SJSA1 (cell line): Measurements from ENCODE around the gene TBC1D22A. TPM values are rescaled to one million over a fixed set of nuclear protein-coding genes. Genes with fewer than 3 reads are reported as not detected.
"Not testable (repeated sequence)": the region's sequence is repeated elsewhere in the genome, so short reads cannot be mapped to it uniquely, and the experiment has no call there.

Experiments used
- DNase-seq, 2 experiments: peaks; one replicate each; pipeline ENCODE4 v3.0.0-alpha.2; 2015 to 2020; ENCODE audit warnings: low spot score in 2 of 2, low read depth in 1 of 2
- H3K27ac ChIP-seq: fragments of 250-450 bp; sonication (Bioruptor Pico); 2 replicates; pipeline ENCODE4 v1.5.1; 2020; ENCODE audit warnings: mild to moderate bottlenecking, moderate library complexity
- H3K27me3 ChIP-seq: fragments of 250-450 bp; sonication (Bioruptor Pico); replicated peaks from 2 replicates; pipeline ENCODE4 v1.5.1; 2020; ENCODE audit warnings: mild to moderate bottlenecking, moderate library complexity
- H3K36me3 ChIP-seq: fragments of 250-450 bp; sonication (Bioruptor Pico); 2 replicates; pipeline ENCODE4 v1.5.1; 2020; ENCODE audit warnings: mild to moderate bottlenecking
- H3K4me1 ChIP-seq: fragments of 250-450 bp; sonication (Bioruptor Pico); replicated peaks from 2 replicates; pipeline ENCODE4 v1.6.1; 2021; ENCODE audit warnings: mild to moderate bottlenecking
- H3K4me3 ChIP-seq: fragments of 250-450 bp; sonication (Bioruptor Pico); 2 replicates; pipeline ENCODE4 v1.5.1; 2020; ENCODE audit warnings: mild to moderate bottlenecking
- H3K9me3 ChIP-seq: fragments of 250-450 bp; sonication (Bioruptor Pico); replicated peaks from 2 replicates; pipeline ENCODE4 v1.5.1; 2020; ENCODE audit warnings: mild to moderate bottlenecking
- total RNA-seq: library from RNA; depleted of rRNA; stranded (reverse); fragments of >200 nt; shearing (Covaris generic); gene quantifications from 2 replicates; pipeline ENCODE4 v1.2.3, GENCODE V29; 2014

Gene TBC1D22A
- total RNA-seq, 1 experiment from 2014 or later, result 10.5 TPM

GRCh38 chr22:47047321-47048122 is 285.1 kb downstream of the TBC1D22A start:
- Histone ChIP-seq H3K4me3 (no peak overlapping the region), H3K27me3 (no peaks in the 10 kb centered on the region), H3K9me3 (no peaks in the 10 kb centered on the region), H3K36me3 (no peaks in the 10 kb centered on the region), H3K4me1 (no peaks in the 10 kb centered on the region), H3K27ac (no peak overlapping the region)
- no peak for DNase-seq

DNA sequence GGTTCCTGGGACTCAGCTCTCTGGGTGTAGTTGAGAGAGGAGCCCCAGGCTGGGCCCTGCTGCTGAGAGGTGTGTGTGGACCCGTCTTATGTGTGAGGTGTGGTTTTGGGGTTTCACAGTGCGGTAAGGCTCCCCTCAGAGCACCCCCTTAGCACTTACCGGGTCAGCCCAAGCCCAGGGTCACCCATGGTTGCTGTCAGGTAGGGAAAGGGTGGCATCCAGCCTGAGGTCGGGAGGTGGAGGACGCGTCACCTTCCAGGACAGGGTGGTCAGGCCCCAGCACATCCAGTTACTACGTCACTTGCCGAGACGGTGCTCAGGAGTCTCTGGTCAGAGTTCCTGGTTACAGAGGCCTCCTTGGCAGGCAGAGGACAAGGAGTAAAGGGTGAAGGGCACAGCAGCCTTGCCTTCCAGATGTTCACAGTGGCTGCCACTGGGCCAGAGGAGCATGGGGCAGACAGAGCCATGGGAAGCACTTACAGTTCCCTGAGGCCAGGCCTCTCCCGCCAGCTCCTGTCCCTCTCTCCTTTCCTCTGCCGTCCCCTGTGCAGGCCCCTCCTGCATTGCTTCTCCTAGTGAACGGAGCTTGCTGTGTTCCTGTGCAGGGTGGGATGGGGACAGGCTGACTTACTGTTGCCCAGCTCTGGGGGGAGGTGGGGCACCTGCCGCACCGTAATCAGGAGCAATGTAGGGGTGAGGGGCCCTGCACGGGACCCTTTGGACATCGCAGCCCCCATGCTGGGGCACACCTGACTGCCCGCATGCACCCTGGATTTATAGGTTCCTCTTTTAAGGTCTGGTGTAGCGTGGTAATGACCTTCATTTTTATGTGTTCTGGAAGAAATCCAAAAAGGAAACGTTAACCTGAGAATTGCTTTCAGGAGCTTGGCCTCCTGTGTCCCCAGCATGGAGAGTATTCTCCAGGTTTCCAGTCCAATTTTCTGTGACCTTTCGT is 285.9 kb downstream of the TBC1D22A start:
- DNase-seq, result no peak
- Histone ChIP-seq H3K9me3 (no peaks in the 10 kb centered on the region), H3K27ac (no peak overlapping the region), H3K36me3 (no peaks in the 10 kb centered on the region), H3K4me3 (no peak overlapping the region), H3K27me3 (no peaks in the 10 kb centered on the region), H3K4me1 (no peaks in the 10 kb centered on the region)

DNA sequence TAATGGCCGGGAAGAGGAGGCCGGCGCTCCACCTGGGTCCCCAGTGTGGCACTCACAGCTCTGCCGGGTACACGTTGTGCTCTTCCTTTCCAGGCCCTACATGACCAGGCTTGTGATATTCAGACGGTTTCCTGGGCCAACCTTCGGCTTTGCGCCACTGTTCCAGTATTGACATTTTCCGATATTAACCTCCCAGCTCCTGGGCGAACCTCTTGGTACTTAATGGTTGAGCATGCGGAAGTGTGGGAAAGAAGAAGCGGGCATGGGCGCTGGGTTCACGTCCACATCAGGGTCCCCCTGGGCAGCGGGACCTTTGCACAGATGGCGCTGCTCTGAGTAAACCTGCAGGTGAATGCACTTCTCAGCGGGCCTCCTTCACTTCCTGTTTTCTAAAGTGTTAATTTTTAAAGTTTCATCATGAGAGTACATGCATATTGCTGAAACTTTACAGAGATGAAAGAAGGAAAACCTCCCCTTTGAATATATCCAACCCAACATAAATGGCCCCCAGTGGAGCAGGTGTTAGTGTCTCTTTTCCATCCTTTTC is 286.7 kb downstream of the TBC1D22A start:
- Histone ChIP-seq H3K4me1 (no peaks in the 10 kb centered on the region), H3K27ac (no peak overlapping the region), H3K4me3 (no peak overlapping the region), H3K27me3 (no peaks in the 10 kb centered on the region), H3K36me3 (no peaks in the 10 kb centered on the region), H3K9me3 (no peaks in the 10 kb centered on the region)
- no peak for DNase-seq

GRCh38 chr22:47049736-47050400 is 287.4 kb downstream of the TBC1D22A start:
- not testable (repeated sequence) for H3K4me1 ChIP-seq, H3K4me3 ChIP-seq, H3K9me3 ChIP-seq, H3K36me3 ChIP-seq, H3K27ac ChIP-seq, DNase-seq, H3K27me3 ChIP-seq

DNA sequence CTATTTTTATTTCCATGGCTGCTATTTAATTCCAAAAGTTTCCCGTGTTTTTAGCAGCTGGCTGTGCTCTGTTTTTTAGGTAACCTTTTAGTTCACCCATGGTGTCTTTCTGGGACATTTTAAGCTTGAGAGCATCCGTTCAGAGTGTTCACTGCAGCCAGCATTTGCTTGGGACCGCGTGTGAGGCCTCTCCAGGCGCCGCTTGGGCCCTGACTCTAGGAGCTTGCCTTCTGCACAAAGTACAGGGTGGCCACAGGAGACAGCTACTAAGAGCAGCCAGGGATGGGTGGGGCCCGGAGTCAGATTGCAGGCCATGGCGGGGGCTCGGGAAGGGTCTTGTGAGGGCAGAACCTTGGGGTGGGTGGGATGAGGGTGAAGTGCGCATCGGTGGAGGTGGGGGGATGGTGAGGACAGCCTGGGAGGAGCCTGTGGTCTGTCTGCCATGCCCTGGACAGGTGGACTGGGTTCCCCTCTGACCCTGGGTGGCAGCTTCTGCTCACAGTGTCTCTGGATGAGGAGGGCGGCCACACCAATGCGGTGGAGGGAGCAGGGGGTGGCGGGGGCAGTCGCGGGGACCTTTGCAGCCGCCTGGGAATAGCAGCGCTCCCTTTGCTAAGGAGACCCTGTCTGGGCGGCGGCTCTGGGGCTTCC is 288.1 kb downstream of the TBC1D22A start:
- no peak for DNase-seq
- Histone ChIP-seq H3K4me1 (no peaks in the 10 kb centered on the region), H3K36me3 (no peaks in the 10 kb centered on the region), H3K27ac (no peak overlapping the region), H3K27me3 (no peaks in the 10 kb centered on the region), H3K9me3 (no peaks in the 10 kb centered on the region), H3K4me3 (no peak overlapping the region)

DNA sequence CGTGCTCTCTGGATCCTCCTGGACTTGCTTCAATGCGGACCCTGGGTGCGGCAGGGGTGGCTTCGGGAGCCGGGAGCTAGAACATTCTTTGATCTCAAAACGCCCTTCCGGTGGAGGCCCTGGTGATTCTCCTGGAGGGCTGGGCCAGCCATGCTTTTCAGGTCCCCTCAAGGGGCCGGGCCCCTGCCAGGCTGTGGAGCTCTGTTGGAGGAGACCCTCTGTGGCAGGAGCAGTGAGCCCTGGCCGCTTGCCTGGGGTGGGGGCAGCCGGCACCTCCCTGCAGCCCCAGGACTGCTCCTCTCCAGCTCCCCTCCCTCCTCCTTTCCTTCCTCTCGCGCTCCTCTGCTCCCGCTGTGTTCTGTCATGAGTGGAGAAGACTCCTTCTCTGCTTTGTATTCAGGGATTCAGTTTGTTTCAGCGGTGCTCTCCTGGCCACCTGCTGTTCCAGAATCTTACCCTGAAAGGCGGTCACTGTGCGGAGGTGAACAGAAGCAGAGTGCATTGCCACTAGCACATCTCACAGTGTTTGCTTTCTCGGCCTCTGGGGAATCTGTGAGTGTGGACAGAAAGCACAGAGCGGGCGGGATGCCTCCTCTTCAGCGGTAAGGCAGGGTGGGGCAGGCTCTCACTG is 289.1 kb downstream of the TBC1D22A start:
- Histone ChIP-seq H3K4me3 (no peak overlapping the region), H3K27ac (no peak overlapping the region), H3K9me3 (no peaks in the 10 kb centered on the region), H3K36me3 (no peaks in the 10 kb centered on the region), H3K4me1 (no peaks in the 10 kb centered on the region), H3K27me3 (no peaks in the 10 kb centered on the region)
- DNase-seq, result no peak

GRCh38 chr22:47052236-47053012 is 290.0 kb downstream of the TBC1D22A start:
- no peaks in the 10 kb centered on the region for H3K9me3 ChIP-seq
- DNase-seq, result no peak
- no peaks in the 10 kb centered on the region for H3K27me3 ChIP-seq
- H3K4me3 ChIP-seq, result no peak overlapping the region
- no peaks in the 10 kb centered on the region for H3K36me3 ChIP-seq
- H3K27ac ChIP-seq, result no peak overlapping the region
- H3K4me1 ChIP-seq, result no peaks in the 10 kb centered on the region

GRCh38 chr22:47053013-47053725 is 290.7 kb downstream of the TBC1D22A start:
- H3K27me3 ChIP-seq, result no peaks in the 10 kb centered on the region
- no peak overlapping the region for H3K27ac ChIP-seq
- H3K4me1 ChIP-seq, result no peaks in the 10 kb centered on the region
- H3K36me3 ChIP-seq, result no peaks in the 10 kb centered on the region
- DNase-seq, result no peak
- H3K4me3 ChIP-seq, result no peak overlapping the region
- no peaks in the 10 kb centered on the region for H3K9me3 ChIP-seq

GRCh38 chr22:47053726-47054141 is 291.3 kb downstream of the TBC1D22A start:
- Histone ChIP-seq H3K36me3 (no peaks in the 10 kb centered on the region), H3K27ac (no peak overlapping the region), H3K9me3 (no peaks in the 10 kb centered on the region), H3K4me3 (no peak overlapping the region), H3K27me3 (no peaks in the 10 kb centered on the region), H3K4me1 (no peaks in the 10 kb centered on the region)
- DNase-seq, result no peak

- DNase-seq, result no peak
- Histone ChIP-seq H3K4me1 (no peaks in the 10 kb centered on the region), H3K4me3 (no peak overlapping the region), H3K9me3 (no peaks in the 10 kb centered on the region), H3K36me3 (no peaks in the 10 kb centered on the region), H3K27me3 (no peaks in the 10 kb centered on the region), H3K27ac (no peak overlapping the region)
Measured at GRCh38 chr22:47054231-47055072, 292.0 kb downstream of the TBC1D22A start.

DNA sequence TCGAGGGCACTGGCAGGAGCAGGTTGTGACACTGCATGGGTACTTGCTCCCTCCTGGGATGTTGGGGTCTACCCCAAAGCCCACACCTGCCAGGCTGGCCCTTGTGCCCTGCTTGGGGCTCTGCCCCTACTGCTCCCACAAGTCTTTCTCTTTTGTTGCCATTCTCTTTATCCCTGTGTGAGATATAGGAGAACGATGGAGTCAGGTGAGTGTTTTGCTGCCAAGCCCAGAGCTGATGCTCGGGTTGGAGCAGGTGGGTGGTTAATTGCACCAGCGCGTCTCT is 292.6 kb downstream of the TBC1D22A start:
- DNase-seq, result no peak
- no peak overlapping the region for H3K4me3 ChIP-seq
- no peaks in the 10 kb centered on the region for H3K4me1 ChIP-seq
- no peaks in the 10 kb centered on the region for H3K27me3 ChIP-seq
- no peak overlapping the region for H3K27ac ChIP-seq
- no peaks in the 10 kb centered on the region for H3K9me3 ChIP-seq
- no peaks in the 10 kb centered on the region for H3K36me3 ChIP-seq
